Large intestine (tissue), 3 donors: ENCODE measurements around the gene GPR153. TPM values are rescaled to one million over a fixed set of nuclear protein-coding genes. Genes with fewer than 3 reads are reported as not detected.

Experiments used
- DNase-seq, 2 donors: peaks; one replicate each; pipeline versions ENCODE4 v3.0.0 to v3.0.0-alpha.2; 2013
- H3K27ac ChIP-seq: one replicate; pipeline ENCODE4 v1.5.1; 2013; ENCODE audit warnings: low read length
- H3K27me3 ChIP-seq: 2 replicates; pipeline ENCODE4 v1.6.1; 2013; ENCODE audit warnings: low read length; ENCODE audit not compliant: control insufficient read depth, insufficient read depth
- H3K36me3 ChIP-seq: 2 replicates; pipeline ENCODE4 v1.6.1; 2013; ENCODE audit warnings: low read length; ENCODE audit not compliant: control insufficient read depth, insufficient read depth
- H3K4me1 ChIP-seq: one replicate; pipeline ENCODE4 v1.6.1; 2013; ENCODE audit warnings: low read length; ENCODE audit not compliant: control insufficient read depth, insufficient read depth
- H3K4me3 ChIP-seq: one replicate; pipeline ENCODE4 v1.5.1; 2013; ENCODE audit warnings: low read length
- H3K9me3 ChIP-seq: one replicate; pipeline ENCODE4 v1.6.1; 2013; ENCODE audit warnings: mild to moderate bottlenecking, low read depth, low read length, moderate library complexity; ENCODE audit not compliant: control insufficient read depth
- WGBS: methylation state at CpG from one replicate; pipeline ENCODE4 v1.1.5; 2013; ENCODE audit warnings: low lambda C conversion rate; ENCODE audit not compliant: insufficient coverage; 5-methylcytosine and 5-hydroxymethylcytosine counted together
- polyA plus RNA-seq: library from polyadenylated mRNA; unstranded; fragments of 120-200 nt; gene quantifications from one replicate; pipeline ENCODE4 v1.2.1, GENCODE V29; 2013

The GPR153 gene
- polyA plus RNA-seq, 1 donor = 19.0 TPM

DNA sequence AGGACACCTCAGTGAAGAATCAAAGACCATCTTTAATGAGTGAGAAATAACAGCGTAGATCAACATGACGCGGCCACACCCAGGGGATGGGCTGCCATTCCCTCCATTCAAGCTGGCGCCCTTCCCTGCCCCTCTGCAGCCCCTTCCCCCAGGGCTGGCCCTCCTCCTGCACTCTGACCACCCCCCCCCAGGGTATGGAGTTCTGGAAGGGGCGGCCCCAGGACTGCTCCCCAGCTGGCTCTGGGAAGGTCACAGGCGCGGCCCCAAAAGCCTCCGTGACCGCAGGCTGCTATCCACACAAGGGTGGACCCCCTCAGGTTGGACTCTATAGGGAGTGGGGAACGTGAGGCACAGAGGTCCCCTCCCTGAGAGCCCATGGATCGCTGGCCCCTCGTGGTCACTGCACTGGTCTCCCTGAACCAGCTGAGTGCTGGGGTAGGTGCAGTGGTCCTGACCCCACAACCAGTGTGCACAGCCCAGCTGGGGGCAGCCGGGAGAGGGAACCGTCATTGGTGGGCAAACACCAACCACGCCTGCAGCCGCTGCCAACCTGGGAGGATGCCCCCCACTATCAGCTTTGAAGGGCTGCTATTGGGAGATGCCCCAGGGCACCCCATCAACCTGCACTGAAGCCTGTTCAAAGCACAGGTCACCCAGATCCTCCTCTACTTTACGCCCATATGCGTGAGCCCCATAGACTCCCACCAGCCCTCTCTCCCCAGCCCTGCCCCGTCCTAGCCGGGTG is 16.1 kb upstream of the GPR153 start:
- no peak for DNase-seq
- H3K27ac ChIP-seq = peak overlapping the region; percentile 84
- WGBS = no CpG with 5 or more reads among the region's 20 CpGs

DNA sequence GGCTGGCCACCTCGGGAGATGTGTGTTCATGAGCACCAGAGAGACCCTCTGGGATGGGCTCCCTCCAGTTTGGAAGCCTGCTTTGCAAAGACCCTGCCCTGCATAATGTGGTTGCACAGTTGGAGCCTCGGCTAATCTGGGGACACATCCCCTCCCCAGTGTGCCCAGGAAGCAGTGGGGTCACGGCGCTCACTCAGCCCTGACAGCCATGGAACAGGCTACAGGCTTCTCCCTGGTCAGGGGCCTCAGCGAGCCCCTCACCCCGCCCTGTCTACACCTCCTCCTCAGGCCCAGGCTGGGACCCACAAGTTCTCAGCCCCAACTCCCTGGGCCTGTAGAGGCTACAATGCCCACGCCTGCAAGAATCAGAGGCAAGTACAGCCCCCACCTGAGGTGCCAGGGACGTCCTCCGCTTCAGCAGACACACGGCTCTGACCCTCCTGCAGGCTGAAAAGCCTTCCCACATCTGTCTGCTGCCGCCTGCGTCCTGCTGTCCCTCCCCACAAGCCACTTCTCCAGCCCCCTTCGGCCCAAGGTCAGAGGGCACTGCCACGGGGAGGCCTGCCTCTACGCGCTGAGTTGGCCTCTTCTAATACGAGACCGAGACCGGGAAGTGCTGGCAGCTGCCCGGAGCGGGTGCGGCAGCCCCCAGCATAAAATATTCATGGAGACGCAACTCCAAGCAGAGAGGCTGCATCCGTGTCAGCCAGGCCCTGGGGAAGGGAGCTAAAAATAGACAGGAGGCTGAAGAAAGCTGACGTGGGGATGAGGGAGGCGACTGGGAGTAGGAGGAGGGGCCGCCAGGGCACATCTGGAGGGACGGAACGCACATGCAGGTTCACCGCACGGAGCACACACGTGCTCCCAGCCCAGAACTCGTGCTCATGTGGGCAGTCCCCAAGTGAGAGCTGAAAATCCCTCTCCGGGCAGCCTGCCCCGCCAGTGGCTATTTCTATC is 15.2 kb upstream of the GPR153 start:
- H3K9me3 ChIP-seq = no peaks in the 10 kb centered on the region

More for the DNA sequence above, 16.1 kb upstream of the GPR153 start:
- H3K36me3 ChIP-seq = peaks cover 4% of the 10 kb centered on the region
- peaks cover 85% of the 10 kb centered on the region for H3K4me1 ChIP-seq
- no peak overlapping the region for H3K4me3 ChIP-seq
- H3K9me3 ChIP-seq = no peaks in the 10 kb centered on the region
- H3K27me3 ChIP-seq = no peaks in the 10 kb centered on the region

DNA sequence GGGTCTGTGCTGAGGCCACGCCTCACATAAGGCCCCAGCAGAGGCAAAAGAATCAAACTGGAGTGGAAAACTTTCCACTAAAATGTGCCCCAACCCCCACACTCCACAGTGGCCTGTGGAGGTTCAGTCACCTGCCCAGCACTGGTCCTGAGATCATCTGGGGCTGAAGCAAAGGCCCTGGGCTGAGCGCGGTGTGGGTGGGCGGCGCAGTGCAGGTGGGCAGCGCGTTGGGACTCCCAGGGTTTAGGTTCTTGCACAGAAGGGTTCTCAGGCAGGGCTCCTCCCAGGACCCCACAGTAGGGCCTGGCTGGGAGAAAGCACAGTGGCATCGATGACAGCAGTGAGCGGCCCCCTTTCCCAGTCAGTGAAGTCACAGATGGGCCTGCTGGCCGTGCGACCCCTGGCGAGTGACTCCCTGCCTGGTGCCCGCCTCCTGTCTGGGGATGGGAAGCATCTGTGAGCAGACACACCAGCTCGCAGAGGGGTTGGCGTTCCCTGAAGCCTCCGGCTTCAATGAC is 13.8 kb upstream of the GPR153 start:
- Histone ChIP-seq H3K27ac (peak overlapping the region; percentile 27), H3K36me3 (peaks cover 4% of the 10 kb centered on the region), H3K4me3 (no peak overlapping the region), H3K9me3 (no peaks in the 10 kb centered on the region), H3K4me1 (peaks cover 86% of the 10 kb centered on the region), H3K27me3 (no peaks in the 10 kb centered on the region)
- DNase-seq = no peak
- WGBS = no CpG with 5 or more reads among the region's 16 CpGs

More for the DNA sequence above, 15.2 kb upstream of the GPR153 start:
- Histone ChIP-seq H3K4me1 (peaks cover 86% of the 10 kb centered on the region), H3K4me3 (peak overlapping the region; percentile 17), H3K36me3 (peaks cover 4% of the 10 kb centered on the region), H3K27me3 (no peaks in the 10 kb centered on the region), H3K27ac (peak overlapping the region; percentile 84)
- DNase-seq = peak; percentile 65 to 71
- WGBS = no CpG with 5 or more reads among the region's 35 CpGs

DNA sequence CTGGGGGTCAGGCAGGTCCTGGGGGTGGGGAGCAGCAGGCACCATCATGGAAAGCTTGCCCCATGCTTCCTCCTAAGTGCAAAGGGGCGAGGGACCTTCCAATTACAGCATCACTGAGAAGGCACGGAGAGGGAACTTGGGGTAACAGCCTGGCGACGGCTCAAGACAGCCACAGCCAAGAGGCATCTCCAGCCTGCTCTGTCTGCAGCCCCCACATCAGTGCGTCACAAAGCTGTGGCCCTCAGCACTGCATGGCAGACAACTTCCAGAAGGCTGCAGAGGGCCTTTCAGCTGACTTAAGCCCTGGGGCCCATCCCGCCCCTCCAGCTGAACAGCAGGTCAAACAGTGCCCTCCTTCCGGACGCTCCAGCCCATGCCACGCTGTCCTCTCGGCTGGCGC is 13.2 kb upstream of the GPR153 start:
- WGBS = no CpG with 5 or more reads among the region's 11 CpGs
- Histone ChIP-seq H3K36me3 (peaks cover 4% of the 10 kb centered on the region), H3K4me3 (no peak overlapping the region), H3K27me3 (no peaks in the 10 kb centered on the region), H3K9me3 (no peaks in the 10 kb centered on the region), H3K27ac (no peak overlapping the region), H3K4me1 (peaks cover 87% of the 10 kb centered on the region)
- no peak for DNase-seq

DNA sequence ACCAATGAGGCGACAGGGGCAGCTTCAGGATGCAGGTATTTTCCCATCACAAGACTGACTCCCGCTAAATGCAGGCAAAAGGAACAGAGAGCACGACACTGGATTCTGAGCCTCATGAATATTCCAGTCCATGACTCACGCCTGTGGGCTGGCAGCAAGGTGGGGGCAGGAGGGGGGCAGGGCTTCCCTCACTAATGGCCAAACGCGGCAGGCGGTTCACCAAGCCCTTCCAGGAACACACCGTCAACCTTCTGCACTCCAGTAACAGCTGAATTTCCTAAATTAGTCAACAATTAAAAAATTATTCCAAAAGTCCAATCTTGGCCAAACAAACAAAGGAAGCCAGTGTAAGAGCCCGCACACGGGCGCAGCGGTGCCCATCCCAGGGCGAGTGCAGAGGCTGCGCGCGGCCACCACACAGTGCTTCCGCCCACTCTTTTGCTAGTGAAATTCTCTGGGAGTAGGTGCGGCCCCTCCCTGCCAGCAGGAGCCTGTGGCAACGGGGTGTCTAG is 12.5 kb upstream of the GPR153 start:
- Histone ChIP-seq H3K4me3 (no peak overlapping the region), H3K9me3 (no peaks in the 10 kb centered on the region), H3K4me1 (peaks cover 87% of the 10 kb centered on the region), H3K27ac (peak overlapping the region; percentile 85), H3K27me3 (no peaks in the 10 kb centered on the region), H3K36me3 (peaks cover 4% of the 10 kb centered on the region)
- DNase-seq = peak; percentile 47 to 63
- WGBS = no CpG with 5 or more reads among the region's 19 CpGs

DNA sequence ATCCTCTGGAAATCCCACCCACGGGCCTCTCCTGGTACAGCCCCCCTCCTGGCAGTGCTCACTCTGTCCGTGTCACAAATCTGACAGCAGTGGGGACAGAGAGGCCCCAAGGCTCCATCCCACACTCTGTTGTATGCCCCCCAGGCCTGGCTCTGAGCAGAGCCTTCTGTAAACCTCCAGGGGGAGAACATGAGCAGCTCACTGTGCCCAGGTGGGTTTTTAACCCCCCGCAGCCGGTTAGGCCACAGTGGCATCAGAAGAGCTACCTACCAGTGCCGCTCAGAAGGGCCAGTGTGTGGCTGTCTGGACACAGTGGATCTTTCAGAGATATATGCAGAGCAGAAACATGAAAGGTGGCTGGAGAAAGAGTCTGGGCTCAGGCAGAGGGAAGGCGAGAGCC is 12.0 kb upstream of the GPR153 start:
- peak overlapping the region; percentile 85 for H3K27ac ChIP-seq
- peaks cover 82% of the 10 kb centered on the region for H3K4me1 ChIP-seq
- no CpG with 5 or more reads among the region's 6 CpGs for WGBS
- no peak for DNase-seq
- no peak overlapping the region for H3K4me3 ChIP-seq
- peaks cover 4% of the 10 kb centered on the region for H3K36me3 ChIP-seq
- H3K27me3 ChIP-seq = no peaks in the 10 kb centered on the region
- H3K9me3 ChIP-seq = no peaks in the 10 kb centered on the region

DNA sequence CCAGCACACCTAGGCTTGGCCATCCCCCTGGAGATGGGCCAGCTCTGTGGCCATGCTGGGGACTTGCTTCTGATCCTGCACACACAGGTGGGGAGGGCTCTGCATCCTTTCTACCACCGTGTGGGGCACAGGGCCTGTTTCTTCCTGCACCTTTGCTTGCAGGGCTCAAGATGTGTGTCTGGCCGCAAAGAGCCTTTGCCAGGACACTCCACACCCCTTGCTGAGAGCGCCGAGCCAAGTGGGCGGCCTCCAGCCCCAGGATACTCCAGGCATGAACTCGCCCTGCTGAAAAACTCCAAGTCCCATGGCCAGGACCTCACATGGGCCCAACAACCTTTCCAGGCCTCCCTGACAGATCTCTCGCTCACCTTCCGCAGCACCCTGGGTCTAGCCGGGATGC is 11.6 kb upstream of the GPR153 start:
- no peak for DNase-seq
- H3K9me3 ChIP-seq = no peaks in the 10 kb centered on the region
- H3K4me1 ChIP-seq = peaks cover 77% of the 10 kb centered on the region
- no CpG with 5 or more reads among the region's 9 CpGs for WGBS
- no peak overlapping the region for H3K4me3 ChIP-seq
- H3K36me3 ChIP-seq = peaks cover 4% of the 10 kb centered on the region
- H3K27me3 ChIP-seq = no peaks in the 10 kb centered on the region
- H3K27ac ChIP-seq = peak overlapping the region; percentile 85

DNA sequence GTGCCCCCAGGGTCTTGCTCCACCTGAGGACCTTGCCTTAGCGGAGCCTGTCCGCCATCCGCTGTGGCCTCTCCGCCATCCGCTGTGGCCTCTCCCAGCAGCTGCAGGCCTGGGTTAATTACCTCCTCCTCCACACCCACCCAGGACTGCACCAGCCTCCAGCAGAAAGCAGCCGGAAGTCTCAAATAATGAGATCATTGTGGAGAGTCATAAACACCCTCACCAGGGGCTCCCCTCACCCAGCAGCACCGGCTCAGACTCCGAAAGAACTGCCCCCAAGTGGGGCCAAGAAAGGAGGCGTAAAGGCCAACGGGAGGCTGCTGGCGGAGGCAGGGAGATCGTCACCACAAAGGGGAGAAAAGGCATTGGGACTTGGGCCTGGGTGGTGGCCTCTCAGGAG is 10.7 kb upstream of the GPR153 start:
- WGBS = no CpG with 5 or more reads among the region's 12 CpGs
- Histone ChIP-seq H3K9me3 (no peaks in the 10 kb centered on the region), H3K4me3 (no peak overlapping the region), H3K36me3 (peaks cover 4% of the 10 kb centered on the region), H3K27me3 (no peaks in the 10 kb centered on the region), H3K4me1 (peaks cover 73% of the 10 kb centered on the region), H3K27ac (peak overlapping the region; percentile 85)
- DNase-seq = peak; percentile 65 to 92

DNA sequence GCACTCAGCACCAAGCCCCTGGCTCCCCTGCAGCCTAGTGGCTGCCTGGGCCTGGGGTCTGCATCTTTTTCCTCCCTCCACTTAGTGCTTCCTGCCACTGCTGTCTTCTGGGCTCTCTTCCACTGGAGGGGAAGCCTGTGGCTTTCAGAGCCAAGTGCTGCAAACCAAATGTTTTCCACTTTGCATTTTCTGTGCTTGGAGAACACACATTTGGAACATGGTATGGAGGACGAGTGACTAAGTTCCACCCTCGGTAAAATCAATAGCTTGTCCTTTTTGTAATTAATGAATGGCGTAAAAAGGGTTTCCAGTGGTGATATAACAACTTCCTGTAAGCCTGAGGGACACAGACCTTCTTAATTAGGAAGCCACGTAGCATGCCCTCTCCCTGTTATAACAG is 10.1 kb upstream of the GPR153 start:
- no CpG with 5 or more reads among the region's 4 CpGs for WGBS
- Histone ChIP-seq H3K27me3 (no peaks in the 10 kb centered on the region), H3K36me3 (peaks cover 4% of the 10 kb centered on the region), H3K27ac (peak overlapping the region; percentile 85), H3K9me3 (no peaks in the 10 kb centered on the region), H3K4me1 (peaks cover 67% of the 10 kb centered on the region), H3K4me3 (no peak overlapping the region)
- peak in 1 of 2 donors; percentile 20 for DNase-seq

DNA sequence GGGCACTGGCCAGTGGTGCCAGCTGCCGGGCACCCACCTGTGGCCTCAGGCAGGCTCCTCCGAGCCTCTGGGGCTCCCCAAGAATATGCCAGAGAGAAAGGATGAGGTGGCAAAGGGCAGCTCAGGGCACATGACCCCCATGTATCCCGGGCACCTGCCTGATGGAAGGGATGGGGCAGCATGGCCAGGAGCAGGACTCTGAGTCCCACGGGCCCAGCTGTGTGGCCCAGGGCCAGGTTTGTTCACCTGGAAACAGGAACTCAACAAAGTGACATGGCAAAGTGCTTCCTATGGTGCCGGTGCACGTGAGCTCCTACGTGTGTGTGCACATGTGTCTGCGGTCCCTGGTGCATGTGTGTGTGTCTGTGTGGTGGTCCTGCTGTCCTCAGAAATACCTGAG is 9.5 kb upstream of the GPR153 start:
- H3K27me3 ChIP-seq = no peaks in the 10 kb centered on the region
- WGBS = no CpG with 5 or more reads among the region's 8 CpGs
- peak in 1 of 2 donors; percentile 59 for DNase-seq
- no peak overlapping the region for H3K4me3 ChIP-seq
- peaks cover 4% of the 10 kb centered on the region for H3K36me3 ChIP-seq
- no peaks in the 10 kb centered on the region for H3K9me3 ChIP-seq
- H3K27ac ChIP-seq = peak overlapping the region; percentile 85
- peaks cover 64% of the 10 kb centered on the region for H3K4me1 ChIP-seq
